ENCODE results near the gene ARHGAP4.

- TF ChIP-seq CTCF (IDR thresholded peaks at IDR 0.05; ENCODE audit: insufficient read depth, low read length) (no peak), GABPA (IDR thresholded peaks at IDR 0.05; ENCODE audit: low read depth) (no peak)
These were observed 17.7 kb downstream of the ARHGAP4 start for GRCh38 chrX:153908219-153908860.
